Heart left ventricle (tissue), 16 donors: ENCODE measurements around the gene CACNG8. TPM values are rescaled to one million over a fixed set of nuclear protein-coding genes. Genes with fewer than 3 reads are reported as not detected.
"Not testable (repeated sequence)": the region's sequence is repeated elsewhere in the genome, so short reads cannot be mapped to it uniquely, and the experiment has no call there.

Source experiments
- ATAC-seq, 4 donors: fragments of 200-7000 bp; cut with Tn5 transposase; one replicate each; pipeline ENCODE4 v1.9.1; 2020 to 2022; ENCODE audit warnings: moderate library complexity in 4 of 4, mild to moderate bottlenecking in 3 of 4, moderate number of reproducible peaks in 1 of 4
- DNase-seq, 5 donors: peaks; one replicate each; pipeline ENCODE4 v3.0.0-alpha.2; 2020
- H3K27ac ChIP-seq, 12 donors: fragments of 200-600 bp; sonication (generic) in 4 of 12; one replicate each; pipeline versions ENCODE4 v1.5.0 to v1.8.0; 2016 to 2022; ENCODE audit warnings: mild to moderate bottlenecking in 2 of 12
- H3K27me3 ChIP-seq, 9 donors: fragments of 200-600 bp; sonication (generic) in 2 of 9; one replicate each; pipeline versions ENCODE4 v1.5.1 to v1.8.0; 2016 to 2022; ENCODE audit warnings: mild to moderate bottlenecking in 3 of 9
- H3K36me3 ChIP-seq, 9 donors: fragments of 200-600 bp; sonication (generic) in 2 of 9; one replicate each; pipeline versions ENCODE4 v1.5.0 to v1.8.0; 2018 to 2022; ENCODE audit warnings: mild to moderate bottlenecking in 2 of 9
- H3K4me1 ChIP-seq, 12 donors: fragments of 200-600 bp; sonication (generic) in 4 of 12; one replicate each; pipeline versions ENCODE4 v1.5.0 to v1.8.0; 2016 to 2022; ENCODE audit warnings: mild to moderate bottlenecking in 3 of 12
- H3K4me3 ChIP-seq, 12 donors: fragments of 200-600 bp; sonication (generic) in 4 of 12; one replicate each; pipeline versions ENCODE4 v1.5.0 to v1.8.0; 2017 to 2022; ENCODE audit warnings: mild to moderate bottlenecking in 9 of 12, moderate library complexity in 4 of 12
- H3K9me3 ChIP-seq, 12 donors: fragments of 200-600 bp; sonication (generic) in 4 of 12; one replicate each; pipeline versions ENCODE4 v1.5.0 to v1.8.0; 2016 to 2022; ENCODE audit warnings: mild to moderate bottlenecking in 1 of 12
- POLR2A ChIP-seq, 2 donors: fragments of 450-650 bp; IDR thresholded peaks; one replicate each; pipeline ENCODE4 v1.6.1; 2017; ENCODE audit warnings: antibody characterized with exemption in 2 of 2, mild to moderate bottlenecking in 2 of 2, moderate library complexity in 2 of 2
- WGBS, 4 donors: extraction: QIAGEN DNeasy Blood & Tissue Kit in 2 of 4; methylation state at CpG; one replicate each; pipeline versions ENCODE4 v1.1.5 to v1.1.7; 2013 to 2018; 5-methylcytosine and 5-hydroxymethylcytosine counted together
- intact Hi-C, 10 donors: fragments of 100-400 bp; cut with DNase I; formaldehyde crosslinking; loops; one replicate each; pipeline versions ENCODE4 v1.11.1 to v1.14.2; 2022
- microRNA counts, 2 donors: library from miRNA; unstranded; fragments of <30 nt; microRNA quantifications; one replicate each; lab custom pipeline; 2016
- polyA plus RNA-seq, 2 donors: library from polyadenylated mRNA; stranded (reverse); fragments of 200-250 nt; gene quantifications; one replicate each; pipeline ENCODE4 v1.2.3, GENCODE V29; 2013
- total RNA-seq, 9 donors: library from RNA; depleted of rRNA in 2 of 9; stranded (reverse); fragments of >200 nt in 2 of 9; fragmentation: NEBNext Ultra II Directional in 3 of 9; extraction: Animal tissue kit (Norgen Biotek cat#: 25700) in 3 of 9; gene quantifications; one replicate each; pipeline versions ENCODE4 v1.1.0 to v1.2.4, GENCODE V29; 2016 to 2023
- TF ChIP-seq, protein P1 (sequence below), 12 donors: fragments of 200-600 bp; sonication (generic) in 4 of 12; IDR thresholded peaks; one replicate each; pipeline versions ENCODE4 v1.5.0 to v1.8.0; 2018 to 2022; ENCODE audit warnings: antibody characterized with exemption in 12 of 12, mild to moderate bottlenecking in 5 of 12
- donor health status: ischemic (EF 13 %, LVEDD 7.1; RV severe dilation, severe dysfunction).
- donor health status: healthy with polysubstance abuse.
- donor health status: DM: no; HTN: yes; CAD: no.
- donor health status: DM: no; HTN: no; CAD: no.
- donor health status: ischemic (EF 25% LVEDD 6.9; RV normal size, moderate dysfunction).
- donor health status: ischemic (EF 25% LVEDD 5.7; RV mildly dilated, moderate dysfunction).
- donor health status: healthy.
- donor health status: DM: yes; HTN: yes; CAD: no.
- donor health status: ischemic (EF 35%, LVEDD 5.7; RV mildly dilated, moderate dysfunction).
- donor health status: nonischemic (EF 11% LVEDD 7.7; RV severe dilation, severe dysfunction).
- donor health status: DM: yes; HTN: yes; CAD: no.
- donor health status: PGD.
- donor health status: ischemic (EF 29% LVEDD 5.4; RV normal size, mild dysfunction).
- donor health status: nonischemic (EF 23%, LVEDD 6.1; RV moderate dilation, normal function).

CACNG8 gene
- total and polyA plus RNA-seq, 11 donors: 0.02 to 0.22 (median 0.10) TPM; not detected in 4

DNA sequence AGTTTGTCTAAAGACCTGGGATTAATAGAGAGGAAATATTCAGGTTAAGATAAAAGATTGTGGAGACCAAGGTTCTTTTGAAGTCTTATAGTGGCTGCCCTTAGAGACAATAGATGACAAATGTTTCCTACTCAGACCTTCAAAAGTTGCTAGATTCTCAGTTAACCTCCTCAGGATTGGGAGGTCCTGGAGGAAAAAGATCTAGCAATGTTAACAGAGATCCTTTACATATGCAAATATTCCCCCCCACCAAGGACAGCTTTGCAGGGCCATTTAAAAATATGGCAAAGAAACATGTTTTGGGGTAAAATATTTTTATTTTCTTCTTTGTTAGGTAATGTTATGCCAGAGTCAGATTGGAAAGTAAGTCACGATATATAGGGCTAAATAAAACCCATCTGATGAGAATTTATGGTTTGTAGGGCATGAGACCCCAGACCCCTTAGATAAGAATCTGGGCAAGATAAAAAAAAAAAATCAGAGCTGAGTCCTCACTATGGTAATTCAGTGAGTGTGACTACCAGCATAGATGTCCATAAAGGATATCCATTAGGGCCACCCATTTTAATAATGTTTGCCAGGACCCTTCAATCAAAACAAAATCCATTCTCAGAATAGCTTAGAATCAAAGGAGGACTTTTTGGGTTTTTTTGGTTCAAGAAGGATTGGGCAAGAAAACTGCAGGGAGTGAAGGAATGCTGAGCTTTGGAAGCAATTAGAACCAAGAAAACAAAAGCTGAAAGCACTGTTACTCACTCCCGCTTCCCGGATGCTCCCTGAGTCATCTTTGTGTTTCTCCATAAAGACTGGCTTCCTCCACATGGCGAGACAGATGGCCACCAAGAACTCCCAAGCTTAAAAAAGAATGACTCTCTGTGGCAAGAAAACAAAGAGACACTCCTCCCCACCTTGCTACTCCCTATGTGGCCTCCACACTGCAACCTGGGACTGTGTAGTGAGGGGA is 72.8 kb downstream of the CACNG8 start:
- H3K36me3 ChIP-seq: no peaks in the 10 kb centered on the region
- no peaks in the 10 kb centered on the region for H3K4me1 ChIP-seq
- intact Hi-C loops: no loop called here
- H3K9me3 ChIP-seq: no peaks in the 10 kb centered on the region
- DNase-seq: no peak
- WGBS, 4 donors: 50 to 66% (median 59%) methylated on average over 4 of the region's 4 CpGs
- no peak overlapping the region for H3K27ac ChIP-seq
- TF ChIP-seq POLR2A (IDR thresholded peaks at IDR 0.05): no peak
- TF ChIP-seq, protein P1, sequence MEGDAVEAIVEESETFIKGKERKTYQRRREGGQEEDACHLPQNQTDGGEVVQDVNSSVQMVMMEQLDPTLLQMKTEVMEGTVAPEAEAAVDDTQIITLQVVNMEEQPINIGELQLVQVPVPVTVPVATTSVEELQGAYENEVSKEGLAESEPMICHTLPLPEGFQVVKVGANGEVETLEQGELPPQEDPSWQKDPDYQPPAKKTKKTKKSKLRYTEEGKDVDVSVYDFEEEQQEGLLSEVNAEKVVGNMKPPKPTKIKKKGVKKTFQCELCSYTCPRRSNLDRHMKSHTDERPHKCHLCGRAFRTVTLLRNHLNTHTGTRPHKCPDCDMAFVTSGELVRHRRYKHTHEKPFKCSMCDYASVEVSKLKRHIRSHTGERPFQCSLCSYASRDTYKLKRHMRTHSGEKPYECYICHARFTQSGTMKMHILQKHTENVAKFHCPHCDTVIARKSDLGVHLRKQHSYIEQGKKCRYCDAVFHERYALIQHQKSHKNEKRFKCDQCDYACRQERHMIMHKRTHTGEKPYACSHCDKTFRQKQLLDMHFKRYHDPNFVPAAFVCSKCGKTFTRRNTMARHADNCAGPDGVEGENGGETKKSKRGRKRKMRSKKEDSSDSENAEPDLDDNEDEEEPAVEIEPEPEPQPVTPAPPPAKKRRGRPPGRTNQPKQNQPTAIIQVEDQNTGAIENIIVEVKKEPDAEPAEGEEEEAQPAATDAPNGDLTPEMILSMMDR (IDR thresholded peaks at IDR 0.05): no peak
- peaks cover 0 to 7% (median 0%) of the 10 kb centered on the region in 9 donors for H3K27me3 ChIP-seq
- H3K4me3 ChIP-seq: no peak overlapping the region
- no peak for ATAC-seq

DNA sequence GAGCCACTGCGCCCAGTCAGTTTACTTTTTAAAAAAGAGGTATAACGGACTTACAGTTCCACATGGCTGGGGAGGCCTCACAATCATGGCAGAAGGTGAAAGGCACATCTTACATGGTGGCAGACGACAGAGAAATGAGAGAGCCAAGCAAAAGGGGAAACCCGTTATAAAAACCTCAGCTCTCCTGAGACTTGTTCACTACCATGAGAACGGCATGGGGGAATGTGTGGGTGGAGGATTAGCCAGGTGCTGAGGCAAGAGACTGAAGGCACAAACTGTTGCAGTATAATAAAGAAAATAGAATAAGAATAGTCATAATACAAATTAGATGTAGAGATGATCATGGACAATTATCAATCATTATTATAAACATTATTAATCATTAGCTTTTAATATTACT is 73.8 kb downstream of the CACNG8 start:
- ATAC-seq, H3K27me3 ChIP-seq, H3K9me3 ChIP-seq, H3K27ac ChIP-seq, H3K36me3 ChIP-seq, H3K4me1 ChIP-seq, intact Hi-C loops, DNase-seq, H3K4me3 ChIP-seq: not testable (repeated sequence)
- WGBS, 4 donors: 73 to 77% (median 76%) methylated on average over 5 of the region's 5 CpGs

MicroRNA genes within 50 kb of the gene (microRNA counts, 767-probe panel; counts per million panel counts)
- microRNA hsa-miR-935 (lab: Ali Mortazavi, UCI): 0 to 71.6 counts per million in 2 donors

Other genes with a start within 250 kb of the CACNG8 start
- gene NLRP12, start 138.6 kb upstream of the CACNG8 start, total RNA-seq: 1 to 10 TPM in 1 of 9 donors, under 1 TPM in 8; 0.07 to 1.5 (median 0.36) TPM
- under 1 TPM; 0.08 to 0.36 TPM for gene NLRP12, start 138.6 kb upstream of the CACNG8 start, polyA plus RNA-seq
- 100 to 1,000 TPM in 8 of 9 donors, 10 to 100 TPM in 1; 99.0 to 201 (median 166) TPM for gene MYADM, start 95.1 kb upstream of the CACNG8 start, total RNA-seq
- gene MYADM, start 95.1 kb upstream of the CACNG8 start, polyA plus RNA-seq: 100 to 1,000 TPM in 1 of 2 donors, 10 to 100 TPM in 1; 75.9 to 158 TPM
- under 1 TPM in 1 of 9 donors, not detected in 8; 0.09 TPM for gene PRKCG, start 80.7 kb upstream of the CACNG8 start, total RNA-seq
- not detected for gene PRKCG, start 80.7 kb upstream of the CACNG8 start, polyA plus RNA-seq
- not detected for gene CACNG7, start 53.7 kb upstream of the CACNG8 start, total RNA-seq
- gene CACNG7, start 53.7 kb upstream of the CACNG8 start, polyA plus RNA-seq: not detected
- gene CACNG6, start 28.7 kb downstream of the CACNG8 start, total RNA-seq: not detected
- not detected for gene CACNG6, start 28.7 kb downstream of the CACNG8 start, polyA plus RNA-seq
- 1 to 10 TPM in 1 of 9 donors, under 1 TPM in 2, not detected in 6; 0.49 to 1.3 (median 0.86) TPM for gene VSTM1, start 101.0 kb downstream of the CACNG8 start, total RNA-seq
- not detected for gene VSTM1, start 101.0 kb downstream of the CACNG8 start, polyA plus RNA-seq
- gene TARM1, start 118.4 kb downstream of the CACNG8 start, total RNA-seq: not detected
- gene TARM1, start 118.4 kb downstream of the CACNG8 start, polyA plus RNA-seq: not detected
- gene OSCAR, start 137.9 kb downstream of the CACNG8 start, total RNA-seq: 1 to 10 TPM in 3 of 9 donors, under 1 TPM in 5, not detected in 1; 0.35 to 9.8 (median 0.68) TPM
- gene OSCAR, start 137.9 kb downstream of the CACNG8 start, polyA plus RNA-seq: 1 to 10 TPM in 1 of 2 donors, under 1 TPM in 1; 0.38 to 1.0 TPM
- 100 to 1,000 TPM in 7 of 9 donors, 10 to 100 TPM in 2; 32.2 to 501 (median 299) TPM for gene NDUFA3, start 139.9 kb downstream of the CACNG8 start, total RNA-seq
- gene NDUFA3, start 139.9 kb downstream of the CACNG8 start, polyA plus RNA-seq: 1,000 to 10,000 TPM in 1 of 2 donors, 100 to 1,000 TPM in 1; 154 to 1,519 TPM
- gene TFPT, start 152.7 kb downstream of the CACNG8 start, total RNA-seq: 10 to 100 TPM in 8 of 9 donors, 1 to 10 TPM in 1; 9.6 to 23.1 (median 12.5) TPM
- 10 to 100 TPM; 26.0 to 26.5 TPM for gene TFPT, start 152.7 kb downstream of the CACNG8 start, polyA plus RNA-seq
- gene PRPF31, start 152.8 kb downstream of the CACNG8 start, total RNA-seq: 10 to 100 TPM; 30.0 to 58.4 (median 37.8) TPM
- gene PRPF31, start 152.8 kb downstream of the CACNG8 start, polyA plus RNA-seq: 10 to 100 TPM; 42.0 to 57.6 TPM
- 10 to 100 TPM; 12.6 to 28.2 (median 18.5) TPM for gene CNOT3, start 174.8 kb downstream of the CACNG8 start, total RNA-seq
- 10 to 100 TPM; 14.2 to 18.1 TPM for gene CNOT3, start 174.8 kb downstream of the CACNG8 start, polyA plus RNA-seq
- gene LENG1, start 196.8 kb downstream of the CACNG8 start, total RNA-seq: 1 to 10 TPM; 5.4 to 8.7 (median 6.8) TPM
- gene LENG1, start 196.8 kb downstream of the CACNG8 start, polyA plus RNA-seq: 10 to 100 TPM; 14.4 to 18.6 TPM
- 1 to 10 TPM in 7 of 9 donors, under 1 TPM in 1, not detected in 1; 0.58 to 4.5 (median 2.1) TPM for gene TMC4, start 210.2 kb downstream of the CACNG8 start, total RNA-seq
- 1 to 10 TPM; 1.2 to 3.6 TPM for gene TMC4, start 210.2 kb downstream of the CACNG8 start, polyA plus RNA-seq
- gene MBOAT7, start 226.6 kb downstream of the CACNG8 start, total RNA-seq: 10 to 100 TPM; 11.3 to 37.3 (median 19.6) TPM
- 10 to 100 TPM in 1 of 2 donors, 1 to 10 TPM in 1; 9.8 to 25.6 TPM for gene MBOAT7, start 226.6 kb downstream of the CACNG8 start, polyA plus RNA-seq
- 10 to 100 TPM; 13.2 to 48.9 (median 23.5) TPM for gene TSEN34, start 228.4 kb downstream of the CACNG8 start, total RNA-seq
- gene TSEN34, start 228.4 kb downstream of the CACNG8 start, polyA plus RNA-seq: 10 to 100 TPM; 10.2 to 35.1 TPM
- 100 to 1,000 TPM; 551 to 937 (median 684) TPM for gene RPS9, start 237.9 kb downstream of the CACNG8 start, total RNA-seq
- gene RPS9, start 237.9 kb downstream of the CACNG8 start, polyA plus RNA-seq: 1,000 to 10,000 TPM; 1,306 to 2,068 TPM